Right lobe of liver (tissue), 6 donors: ENCODE results near the gene UHRF2. TPM values are rescaled to one million over a fixed set of nuclear protein-coding genes. Genes with fewer than 3 reads are reported as not detected.
"Not testable (repeated sequence)": the region's sequence is repeated elsewhere in the genome, so short reads cannot be mapped to it uniquely, and the experiment has no call there.

ENCODE experiments used
- ATAC-seq, 4 donors: fragments of 200-7000 bp; cut with Tn5 transposase; one replicate each; pipeline ENCODE4 v1.9.1; 2020; ENCODE audit warnings: mild to moderate bottlenecking in 4 of 4, moderate library complexity in 4 of 4
- DNase-seq, 3 donors: peaks; one replicate each; pipeline ENCODE4 v3.0.0-alpha.2; 2020
- H3K27ac ChIP-seq, 3 donors: fragments of 200-600 bp; one replicate each; pipeline ENCODE4 v1.8.0; 2022
- H3K27me3 ChIP-seq, 2 donors: fragments of 200-600 bp; one replicate each; pipeline ENCODE4 v1.8.0; 2022
- H3K36me3 ChIP-seq, 4 donors: fragments of 200-600 bp; sonication (generic) in 1 of 4; one replicate each; pipeline versions ENCODE4 v1.5.1 to v1.8.0; 2017 to 2022; ENCODE audit warnings: control low read depth in 1 of 4
- H3K4me1 ChIP-seq, 4 donors: fragments of 200-600 bp; sonication (generic) in 1 of 4; one replicate each; pipeline versions ENCODE4 v1.5.1 to v1.8.0; 2017 to 2022; ENCODE audit warnings: control low read depth in 1 of 4
- H3K4me3 ChIP-seq, 3 donors: fragments of 200-600 bp; one replicate each; pipeline ENCODE4 v1.8.0; 2022
- H3K9me3 ChIP-seq, 4 donors: fragments of 200-600 bp; sonication (generic) in 1 of 4; one replicate each; pipeline versions ENCODE4 v1.5.1 to v1.8.0; 2017 to 2022; ENCODE audit warnings: control low read depth in 1 of 4
- POLR2A ChIP-seq: fragments of 450-650 bp; IDR thresholded peaks from one replicate; pipeline ENCODE4 v1.6.1; 2017; ENCODE audit warnings: antibody characterized with exemption, mild to moderate bottlenecking
- WGBS: methylation state at CpG from one replicate; pipeline ENCODE4 v1.1.6; 2018; ENCODE audit warnings: low coverage, low lambda C conversion rate; ENCODE audit not compliant: insufficient coverage; ENCODE audit errors: missing lambda C conversion rate; 5-methylcytosine and 5-hydroxymethylcytosine counted together
- intact Hi-C, 2 donors: fragments of 100-400 bp; cut with DNase I; formaldehyde crosslinking; loops; one replicate each; pipeline versions ENCODE4 v1.11.2 to v1.14.1; 2022
- total RNA-seq, 6 experiments: library from RNA; depleted of rRNA in 2 of 6; stranded (reverse); fragments of >200 nt in 2 of 6; fragmentation: NEBNext Ultra II Directional in 3 of 6; extraction: Animal tissue kit (Norgen Biotek cat#: 25700) in 3 of 6; gene quantifications; one replicate each; pipeline versions ENCODE4 v1.1.0 to v1.2.4, GENCODE V29; 2016 to 2023
- TF ChIP-seq, protein P1 (sequence below), 4 donors: fragments of 200-600 bp in 3 of 4; fragments of 450-650 bp in 1 of 4; IDR thresholded peaks; one replicate each; pipeline versions ENCODE4 v1.5.1 to v1.8.0; 2016 to 2022; ENCODE audit warnings: antibody characterized with exemption in 4 of 4, mild to moderate bottlenecking in 2 of 4
- donor health status: DM: no; HTN: yes; CAD: no.
- donor health status: DM: no; HTN: no; CAD: no.
- donor health status: DM: no; HTN: no; CAD: no.
- donor health status: DM: no; HTN: yes; CAD: no.
- donor health status: DM: no; HTN: yes; CAD: no.

Gene UHRF2
- total RNA-seq, 6 experiments from 2014 or later: 12.6 to 18.8 (median 17.1) TPM

DNA sequence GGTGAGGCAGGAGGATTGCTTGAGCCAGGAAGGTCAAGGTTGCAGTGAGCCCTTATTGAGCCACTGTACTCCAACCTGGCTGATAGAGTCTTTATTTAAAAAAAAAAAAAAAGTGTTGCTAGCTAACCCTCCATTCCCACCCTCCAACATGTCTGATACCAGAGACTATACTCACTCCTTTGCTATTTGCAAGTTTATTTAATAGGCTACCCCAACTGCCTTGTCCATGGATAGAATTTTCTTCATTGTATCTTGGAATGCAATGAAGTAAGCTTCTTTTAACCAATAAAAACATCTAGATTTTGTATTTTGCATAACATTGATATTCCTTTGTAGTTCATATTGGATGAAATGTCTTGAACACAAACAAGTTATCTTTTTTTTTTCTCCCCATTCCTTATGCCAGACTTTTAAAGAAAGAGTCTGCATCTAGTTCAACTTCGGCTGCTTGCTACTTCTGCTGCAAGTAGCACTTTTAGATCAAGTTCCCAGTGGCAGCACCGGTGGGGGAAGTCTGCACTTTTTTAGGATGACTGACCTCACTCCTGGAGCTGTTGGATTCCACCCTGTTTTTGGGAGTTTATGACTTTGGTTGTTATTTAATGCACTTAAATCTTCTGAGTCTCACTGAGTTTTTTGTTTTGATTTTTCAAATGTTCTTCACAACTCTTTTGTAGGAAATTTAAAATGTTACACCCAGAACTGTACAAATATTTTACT is 112.5 kb downstream of the UHRF2 start:
- H3K27me3 ChIP-seq: no peaks in the 10 kb centered on the region
- intact Hi-C loops: no loop called here
- 87% methylated on average over 2 of the region's 2 CpGs for WGBS
- no peak for DNase-seq
- peaks cover 0 to 3% (median 0%) of the 10 kb centered on the region in 4 donors for H3K9me3 ChIP-seq
- H3K4me3 ChIP-seq: no peak overlapping the region
- TF ChIP-seq, protein P1, sequence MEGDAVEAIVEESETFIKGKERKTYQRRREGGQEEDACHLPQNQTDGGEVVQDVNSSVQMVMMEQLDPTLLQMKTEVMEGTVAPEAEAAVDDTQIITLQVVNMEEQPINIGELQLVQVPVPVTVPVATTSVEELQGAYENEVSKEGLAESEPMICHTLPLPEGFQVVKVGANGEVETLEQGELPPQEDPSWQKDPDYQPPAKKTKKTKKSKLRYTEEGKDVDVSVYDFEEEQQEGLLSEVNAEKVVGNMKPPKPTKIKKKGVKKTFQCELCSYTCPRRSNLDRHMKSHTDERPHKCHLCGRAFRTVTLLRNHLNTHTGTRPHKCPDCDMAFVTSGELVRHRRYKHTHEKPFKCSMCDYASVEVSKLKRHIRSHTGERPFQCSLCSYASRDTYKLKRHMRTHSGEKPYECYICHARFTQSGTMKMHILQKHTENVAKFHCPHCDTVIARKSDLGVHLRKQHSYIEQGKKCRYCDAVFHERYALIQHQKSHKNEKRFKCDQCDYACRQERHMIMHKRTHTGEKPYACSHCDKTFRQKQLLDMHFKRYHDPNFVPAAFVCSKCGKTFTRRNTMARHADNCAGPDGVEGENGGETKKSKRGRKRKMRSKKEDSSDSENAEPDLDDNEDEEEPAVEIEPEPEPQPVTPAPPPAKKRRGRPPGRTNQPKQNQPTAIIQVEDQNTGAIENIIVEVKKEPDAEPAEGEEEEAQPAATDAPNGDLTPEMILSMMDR (IDR thresholded peaks at IDR 0.05): no peak
- TF ChIP-seq POLR2A: no peak
- H3K27ac ChIP-seq: no peak overlapping the region
- H3K36me3 ChIP-seq: no peaks in the 10 kb centered on the region
- no peaks in the 10 kb centered on the region for H3K4me1 ChIP-seq
- ATAC-seq: no peak

- no peaks in the 10 kb centered on the region for H3K9me3 ChIP-seq
- H3K27ac ChIP-seq: no peak overlapping the region
- no peaks in the 10 kb centered on the region for H3K4me1 ChIP-seq
- no peaks in the 10 kb centered on the region for H3K27me3 ChIP-seq
- 93% methylated on average over 3 of the region's 3 CpGs for WGBS
- H3K4me3 ChIP-seq: no peak overlapping the region
- peaks cover 0 to 43% (median 8%) of the 10 kb centered on the region in 4 donors for H3K36me3 ChIP-seq
- no peak for TF ChIP-seq POLR2A
- TF ChIP-seq, protein P1 (IDR thresholded peaks at IDR 0.05): no peak
- ATAC-seq: no peak
- no peak for DNase-seq
- intact Hi-C loops: no loop called here
Observed at GRCh38 chr9:6535594-6535993, 122.6 kb downstream of the UHRF2 start.

- Histone ChIP-seq H3K27ac (no peak overlapping the region), H3K9me3 (no peaks in the 10 kb centered on the region), H3K27me3 (no peaks in the 10 kb centered on the region), H3K4me1 (no peaks in the 10 kb centered on the region), H3K36me3 (peaks cover 0 to 39% (median 9%) of the 10 kb centered on the region in 4 donors), H3K4me3 (no peak overlapping the region)
- WGBS: 73% methylated on average over 3 of the region's 3 CpGs
- TF ChIP-seq POLR2A: no peak
- TF ChIP-seq, protein P1 (IDR thresholded peaks at IDR 0.05): no peak
- ATAC-seq (no peak), DNase-seq (no peak)
- intact Hi-C loops: no loop called here
Observed at GRCh38 chr9:6538666-6539071, 125.7 kb downstream of the UHRF2 start.

- H3K27me3 ChIP-seq, H3K4me3 ChIP-seq, H3K4me1 ChIP-seq, ATAC-seq, DNase-seq, H3K9me3 ChIP-seq, H3K27ac ChIP-seq: not testable (repeated sequence)
- peaks cover 0 to 52% (median 9%) of the 10 kb centered on the region in 4 donors for H3K36me3 ChIP-seq
- intact Hi-C loops: loop anchor here in 1 of 2 donors (10.0 kb wide), 1 partner anchor 188 kb away; no protein-coding TSS in a partner anchor
- 100% methylated on average over 2 of the region's 5 CpGs for WGBS
Observed at GRCh38 chr9:6542617-6543016, 129.6 kb downstream of the UHRF2 start.

- peak in 1 of 4 donors; percentile 26 for ATAC-seq
- WGBS: 52% methylated on average over 4 of the region's 6 CpGs
Observed at GRCh38 chr9:6543204-6543603, 130.2 kb downstream of the UHRF2 start.

More at GRCh38 chr9:6543204-6543603, 130.2 kb downstream of the UHRF2 start:
- peaks cover 0 to 56% (median 9%) of the 10 kb centered on the region in 4 donors for H3K36me3 ChIP-seq
- TF ChIP-seq, protein P1 (IDR thresholded peaks at IDR 0.05): no peak
- TF ChIP-seq POLR2A: no peak
- no peaks in the 10 kb centered on the region for H3K27me3 ChIP-seq
- H3K4me1 ChIP-seq: no peaks in the 10 kb centered on the region
- no peak overlapping the region for H3K4me3 ChIP-seq
- H3K27ac ChIP-seq: no peak overlapping the region
- intact Hi-C loops: loop anchor here in 1 of 2 donors (10.0 kb wide), 1 partner anchor 188 kb away; no protein-coding TSS in a partner anchor
- no peaks in the 10 kb centered on the region for H3K9me3 ChIP-seq
- DNase-seq: no peak
